Naive thymus-derived CD8-positive, alpha-beta T cell (primary cell): ENCODE measurements around the gene C8G. TPM values are rescaled to one million over a fixed set of nuclear protein-coding genes. Genes with fewer than 3 reads are reported as not detected.

Source experiments
- ATAC-seq, 2 donors: fragments of 150-1000 bp; cut with Tn5 transposase in 1 of 2; sonication (Bioruptor Pico), chemical (Tn5 transposase) in 1 of 2; 1 replicate in 1 of 2; 2 replicates in 1 of 2; pipeline ENCODE4 v1.10.0; 2021; ENCODE audit warnings: mild to moderate bottlenecking in 2 of 2, moderate library complexity in 2 of 2
- POLR2A ChIA-PET: fragments of 350-600 bp; sonication (Branson Sonifier 250); formaldehyde crosslinking; loops from one replicate; lab custom pipeline; 2021; ENCODE audit warnings: antibody characterized with exemption; lab: Charles Lee
- DNase-seq, 10 donors: peaks; one replicate each; pipeline versions ENCODE4 v3.0.0 to v3.0.0-alpha.2; 2020 to 2022
- H3K27ac Mint-ChIP-seq, 10 donors: one replicate each; pipeline ENCODE4 v1.8.0; 2020 to 2022; ENCODE audit warnings: mild to moderate bottlenecking in 10 of 10, mixed read lengths in 10 of 10, moderate library complexity in 4 of 10, inconsistent platforms in 1 of 10
- H3K27me3 Mint-ChIP-seq, 5 donors: one replicate each; pipeline ENCODE4 v1.8.0; 2021 to 2022; ENCODE audit warnings: mixed read lengths in 5 of 5
- H3K36me3 Mint-ChIP-seq, 3 donors: one replicate each; pipeline ENCODE4 v1.8.0; 2020 to 2022; ENCODE audit warnings: mixed read lengths in 3 of 3, mild to moderate bottlenecking in 2 of 3, inconsistent platforms in 1 of 3
- H3K4me1 Mint-ChIP-seq, 4 donors: one replicate each; pipeline ENCODE4 v1.8.0; 2021 to 2022; ENCODE audit warnings: mixed read lengths in 4 of 4
- H3K4me3 Mint-ChIP-seq, 10 donors: one replicate each; pipeline ENCODE4 v1.8.0; 2020 to 2022; ENCODE audit warnings: mild to moderate bottlenecking in 10 of 10, mixed read lengths in 10 of 10, moderate library complexity in 6 of 10, inconsistent platforms in 1 of 10
- H3K9me3 Mint-ChIP-seq, 9 donors: one replicate each; pipeline ENCODE4 v1.8.0; 2020 to 2022; ENCODE audit warnings: mixed read lengths in 9 of 9, mild to moderate bottlenecking in 3 of 9, inconsistent platforms in 1 of 9, moderate library complexity in 1 of 9
- polyA plus RNA-seq, 3 donors: library from polyadenylated mRNA; unstranded; fragments of 300-500 nt; fragmentation: Illumina TruSeq; gene quantifications; one replicate each; pipeline ENCODE4 v1.2.3, GENCODE V29; 2021
- total RNA-seq, 8 experiments: library from RNA in 2 of 8; stranded (reverse) in 2 of 8; gene quantifications; one replicate each; pipeline ENCODE4 v1.2.3 and lab custom pipeline; 2021 to 2026

The C8G gene
- total and polyA plus RNA-seq, 5 experiments from 2014 or later = 0.99 to 1.6 TPM; not detected in 3

DNA sequence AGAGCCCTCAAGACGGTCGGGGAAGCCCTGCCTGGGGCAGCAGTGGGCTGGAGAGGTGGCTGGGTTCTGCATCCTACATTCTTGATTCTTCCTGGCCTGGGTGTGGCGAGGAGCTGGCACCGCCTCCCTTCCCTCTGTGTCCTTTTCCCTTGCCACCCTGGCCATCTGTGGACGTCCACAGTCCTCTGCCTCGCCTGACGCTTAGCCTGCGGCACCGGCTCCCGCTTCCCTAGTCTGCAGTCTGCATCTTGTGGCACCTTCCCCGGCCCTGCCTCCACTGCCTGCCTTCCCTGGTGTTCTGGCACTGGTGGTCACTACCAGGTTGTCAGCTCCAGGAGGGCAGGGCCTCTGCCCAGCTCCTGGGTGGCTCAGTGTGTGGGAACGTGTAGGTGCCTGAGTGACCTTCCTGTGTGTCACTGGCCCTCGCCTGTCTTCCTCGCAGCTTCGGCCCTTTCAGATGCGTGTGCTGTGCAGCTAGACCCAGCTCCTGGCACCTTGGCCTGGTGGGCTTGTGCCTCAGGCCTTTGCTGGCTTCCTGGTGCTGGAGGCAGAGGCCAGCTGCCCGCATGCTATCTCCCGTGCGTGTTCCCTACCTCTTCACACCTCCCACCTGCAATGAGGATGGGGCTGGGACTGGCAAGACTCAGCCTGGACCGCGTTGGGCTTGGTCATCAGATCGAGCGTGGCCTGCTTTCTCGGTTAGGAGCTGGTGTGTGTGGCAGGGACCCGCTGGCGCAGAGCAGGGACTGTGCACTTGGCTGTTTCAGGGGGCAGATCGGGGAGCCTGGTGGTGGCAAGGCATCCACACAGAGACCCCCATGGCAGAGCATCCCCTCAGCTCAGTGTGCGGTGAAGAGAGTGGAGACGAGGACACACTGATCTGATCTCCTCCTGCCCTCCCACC, 37.8 kb upstream of the C8G start:
- Mint-ChIP-seq H3K4me3 (no peak overlapping the region), H3K36me3 (peaks cover 0 to 57% (median 0%) of the 10 kb centered on the region in 3 donors), H3K4me1 (peaks cover 2 to 23% (median 10%) of the 10 kb centered on the region in 4 donors), H3K27ac (peak overlapping the region in 4 of 10 donors; percentile 16 to 82 (median 37)), H3K27me3 (no peaks in the 10 kb centered on the region), H3K9me3 (no peaks in the 10 kb centered on the region)
- POLR2A ChIA-PET = no interaction called here
- ATAC-seq = no peak
- no peak for DNase-seq

DNA sequence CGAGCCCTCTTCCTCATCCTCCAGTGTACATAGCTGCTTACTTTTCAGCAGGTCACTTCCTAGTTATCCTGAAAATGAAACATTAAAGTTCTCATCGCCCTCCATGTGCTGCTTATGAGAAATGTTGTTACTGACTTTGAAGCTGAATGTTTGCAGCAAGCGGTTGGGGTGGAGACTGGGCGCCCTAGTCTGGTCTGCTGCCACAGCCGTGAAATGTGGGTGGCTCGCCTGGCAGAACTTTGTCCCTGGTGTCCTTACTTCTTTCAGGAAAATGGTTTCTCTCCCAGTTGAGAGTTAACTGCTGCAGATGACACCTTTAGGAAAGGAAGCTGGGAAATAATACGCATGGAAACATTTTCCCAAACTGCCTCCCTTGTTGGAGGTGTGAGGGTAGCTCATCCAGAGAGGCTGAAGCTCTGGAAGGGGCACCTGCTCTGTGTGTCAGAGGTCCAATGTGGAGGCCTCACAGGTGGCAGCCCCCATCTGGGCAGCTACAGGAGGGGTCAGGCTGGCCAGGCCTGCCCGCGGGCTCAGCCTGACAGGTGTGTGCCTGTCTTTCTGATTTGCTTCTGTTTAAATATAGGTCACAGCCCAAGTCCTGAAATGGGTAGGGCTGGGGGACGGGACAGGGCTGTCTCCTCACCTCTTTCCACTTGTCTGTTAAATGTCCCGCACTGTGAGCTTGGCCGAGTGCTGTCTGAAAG, 34.7 kb upstream of the C8G start:
- Mint-ChIP-seq H3K36me3 (peaks cover 0 to 59% (median 0%) of the 10 kb centered on the region in 3 donors), H3K4me1 (peaks cover 0 to 5% (median 3%) of the 10 kb centered on the region in 4 donors), H3K27ac (peak overlapping the region in 1 of 10 donors; percentile 12), H3K4me3 (no peak overlapping the region), H3K27me3 (no peaks in the 10 kb centered on the region), H3K9me3 (no peaks in the 10 kb centered on the region)
- DNase-seq (no peak), ATAC-seq (no peak)
- POLR2A ChIA-PET = interaction anchor here (0.6 kb wide), 2 partner anchors 28 to 92 kb away, joined by 3 read pairs; no protein-coding TSS in a partner anchor

DNA sequence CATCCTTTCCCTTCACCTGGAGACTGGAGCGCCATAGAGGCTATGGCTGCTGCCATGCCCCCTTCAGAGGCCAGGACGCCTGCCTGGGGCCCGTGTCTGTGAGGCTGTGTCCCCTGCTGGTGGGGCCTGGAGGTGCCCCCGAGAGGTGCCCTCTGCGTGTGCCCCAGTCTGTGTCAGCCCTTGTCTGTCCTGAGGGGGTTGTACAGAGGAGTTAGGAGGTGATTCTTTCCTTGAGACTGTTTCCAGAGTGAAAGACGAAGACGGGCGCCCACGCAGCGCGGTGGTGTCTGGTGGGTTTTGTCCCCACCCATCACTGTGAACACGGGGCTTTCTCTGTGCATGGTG, 34.2 kb upstream of the C8G start:
- H3K27ac Mint-ChIP-seq = no peak overlapping the region
- H3K4me1 Mint-ChIP-seq = peaks cover 0 to 5% (median 2%) of the 10 kb centered on the region in 4 donors
- no peaks in the 10 kb centered on the region for H3K9me3 Mint-ChIP-seq
- DNase-seq = no peak
- no peak overlapping the region for H3K4me3 Mint-ChIP-seq
- POLR2A ChIA-PET = interaction anchor here (0.6 kb wide), 1 partner anchor 28 kb away, joined by 3 read pairs; no protein-coding TSS in a partner anchor
- H3K27me3 Mint-ChIP-seq = no peaks in the 10 kb centered on the region
- H3K36me3 Mint-ChIP-seq = peaks cover 0 to 61% (median 0%) of the 10 kb centered on the region in 3 donors
- peak; percentile 36 to 57 for ATAC-seq

DNA sequence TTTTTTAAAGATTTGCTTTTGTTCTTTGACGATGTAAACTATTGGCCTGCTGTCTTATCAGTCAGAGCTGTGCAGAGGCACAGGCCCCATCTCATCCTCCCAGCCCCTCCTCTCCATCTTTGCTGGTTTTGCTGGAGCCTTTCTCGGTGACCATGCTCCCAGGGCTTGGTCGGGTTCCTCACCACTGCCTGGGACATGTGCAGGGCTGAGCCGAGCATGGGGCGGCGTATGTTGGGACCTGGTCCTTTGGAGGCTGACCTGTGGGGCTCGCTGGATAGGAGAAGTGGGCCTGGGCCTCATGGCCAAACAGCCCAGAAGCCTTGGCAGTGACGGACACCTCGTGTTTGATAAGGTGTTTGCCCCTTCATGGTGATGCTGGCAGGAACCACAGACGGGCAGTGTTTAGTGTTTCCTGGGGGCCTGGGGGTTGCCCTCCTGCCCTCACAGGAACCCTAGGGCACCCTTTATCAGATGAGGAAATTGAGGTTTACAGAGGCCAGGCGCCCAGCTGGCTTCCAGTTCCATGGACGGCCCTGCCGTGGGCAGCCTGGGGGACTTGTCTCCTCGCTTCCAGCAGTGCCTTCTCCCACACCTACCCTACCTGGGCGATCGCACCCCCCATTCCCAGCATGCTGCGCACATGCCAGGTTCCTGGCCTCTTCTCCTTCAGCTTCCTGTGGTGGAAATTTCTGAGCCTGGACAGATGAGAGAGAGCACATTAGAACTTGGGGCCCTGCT, 31.2 kb upstream of the C8G start:
- POLR2A ChIA-PET = no interaction called here
- peak overlapping the region in 1 of 10 donors; percentile 24 for H3K27ac Mint-ChIP-seq
- no peaks in the 10 kb centered on the region for H3K27me3 Mint-ChIP-seq
- H3K9me3 Mint-ChIP-seq = no peaks in the 10 kb centered on the region
- peaks cover 0 to 63% (median 0%) of the 10 kb centered on the region in 3 donors for H3K36me3 Mint-ChIP-seq
- ATAC-seq (no peak), DNase-seq (no peak)
- peaks cover 0 to 6% (median 3%) of the 10 kb centered on the region in 4 donors for H3K4me1 Mint-ChIP-seq
- H3K4me3 Mint-ChIP-seq = no peak overlapping the region

DNA sequence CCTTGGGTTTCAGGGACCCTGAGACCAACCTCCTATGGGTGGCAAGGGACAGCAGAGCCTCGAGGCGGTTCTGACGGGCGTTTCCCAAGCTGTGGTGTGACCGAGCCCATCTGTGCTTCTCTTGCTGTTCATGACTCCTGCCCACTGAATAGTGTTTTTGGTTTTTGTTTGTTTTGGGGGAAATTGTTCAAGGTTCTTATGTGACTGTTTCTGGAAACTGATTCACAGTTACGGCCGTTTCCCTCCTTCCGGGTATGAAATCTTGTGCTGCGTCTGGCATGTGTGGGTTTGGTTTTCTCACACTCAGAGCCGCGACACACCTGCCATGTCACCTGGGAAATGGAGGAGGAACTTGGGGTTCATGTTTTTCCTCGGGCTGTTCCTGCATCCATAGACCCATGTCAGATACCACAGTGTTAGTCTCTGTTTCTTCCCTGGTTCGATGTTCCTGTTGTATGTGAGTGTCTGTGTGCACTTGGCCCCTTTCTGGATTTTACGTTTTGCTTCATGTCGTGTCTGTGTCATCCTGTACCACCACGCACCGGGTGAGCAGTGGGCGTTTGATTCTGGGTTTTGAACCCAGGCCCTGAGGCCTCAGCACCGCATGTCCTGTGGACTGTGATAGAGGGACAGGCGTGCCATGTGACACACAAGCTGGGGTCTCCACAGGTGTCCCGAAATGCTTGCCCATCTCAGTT, 29.3 kb upstream of the C8G start:
- H3K9me3 Mint-ChIP-seq = no peaks in the 10 kb centered on the region
- ATAC-seq (no peak), DNase-seq (no peak)
- peaks cover 0 to 66% (median 6%) of the 10 kb centered on the region in 3 donors for H3K36me3 Mint-ChIP-seq
- H3K4me3 Mint-ChIP-seq = no peak overlapping the region
- H3K27ac Mint-ChIP-seq = no peak overlapping the region
- no peaks in the 10 kb centered on the region for H3K27me3 Mint-ChIP-seq
- POLR2A ChIA-PET = no interaction called here
- H3K4me1 Mint-ChIP-seq = peaks cover 0 to 6% (median 3%) of the 10 kb centered on the region in 4 donors

DNA sequence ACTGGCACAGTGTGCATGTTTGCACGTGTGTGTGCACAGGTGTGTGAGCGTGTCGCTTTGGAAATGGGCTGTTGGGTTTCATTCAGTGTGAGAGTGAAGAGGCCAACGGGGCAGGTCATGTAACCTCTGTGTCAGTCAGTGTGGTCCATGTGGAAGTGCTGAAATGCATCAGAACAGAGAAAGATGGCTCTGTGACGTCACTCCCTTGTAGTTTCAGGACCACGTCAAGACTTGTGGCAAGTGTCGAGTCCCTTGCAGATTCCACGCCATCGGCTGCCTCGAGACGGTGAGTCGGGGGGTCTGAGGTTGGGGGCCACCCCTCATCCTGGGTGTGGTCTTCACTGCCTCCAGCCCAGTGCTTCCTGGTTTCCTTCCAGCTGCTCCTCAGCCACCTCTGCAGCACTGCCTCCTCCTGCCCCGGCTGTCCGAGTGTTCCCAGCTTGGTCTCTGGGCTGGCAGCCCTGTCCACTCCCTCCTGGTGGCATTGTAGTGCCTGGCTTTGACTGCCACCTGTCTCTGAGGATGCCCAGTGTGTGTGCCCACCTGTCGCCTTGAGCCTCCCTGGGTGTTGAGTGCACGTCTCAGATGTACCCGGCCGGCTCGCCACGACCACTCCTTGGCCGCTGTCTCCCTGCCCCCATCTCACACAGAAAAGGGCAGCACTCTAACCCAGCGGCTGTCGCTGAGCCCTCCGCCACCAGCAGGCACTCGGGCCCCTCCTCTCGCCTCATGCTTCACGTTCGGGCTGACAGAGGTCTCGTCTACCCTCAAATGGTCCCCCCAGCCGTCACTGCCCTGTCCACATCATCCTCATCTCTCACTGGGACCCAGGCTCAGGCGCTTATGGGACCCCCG, 28.5 kb upstream of the C8G start:
- Mint-ChIP-seq H3K36me3 (peaks cover 0 to 61% (median 6%) of the 10 kb centered on the region in 3 donors), H3K27ac (peak overlapping the region in 1 of 10 donors; percentile 52), H3K9me3 (no peaks in the 10 kb centered on the region), H3K27me3 (no peaks in the 10 kb centered on the region), H3K4me3 (no peak overlapping the region), H3K4me1 (peaks cover 0 to 6% (median 3%) of the 10 kb centered on the region in 4 donors)
- no peak for DNase-seq
- no peak for ATAC-seq
- POLR2A ChIA-PET = interaction anchor here (0.5 to 1.1 kb wide), 3 partner anchors 12 to 14 kb away, joined by 3 read pairs; no protein-coding TSS in a partner anchor

DNA sequence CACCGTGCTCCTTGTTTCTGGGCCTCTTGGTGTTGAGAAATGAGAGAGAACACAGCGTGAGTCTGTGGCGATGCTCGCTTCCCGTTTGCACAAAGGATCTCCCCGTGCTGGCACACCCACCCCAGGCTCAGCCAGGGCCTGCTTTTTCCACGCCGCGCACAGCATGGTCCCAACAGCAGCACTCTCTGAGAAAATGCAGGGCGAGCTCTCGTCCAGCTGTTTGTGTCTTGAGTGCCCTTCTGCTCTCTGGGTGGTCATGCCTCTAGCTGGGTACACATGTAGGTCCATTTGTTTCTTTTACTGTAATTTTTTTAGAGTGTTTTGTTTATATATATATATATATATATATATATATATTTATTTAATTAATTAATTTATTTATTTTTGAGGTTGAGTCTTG, 27.1 kb upstream of the C8G start:
- Mint-ChIP-seq H3K36me3 (peaks cover 0 to 59% (median 6%) of the 10 kb centered on the region in 3 donors), H3K9me3 (no peaks in the 10 kb centered on the region), H3K27me3 (no peaks in the 10 kb centered on the region), H3K4me1 (peaks cover 0 to 6% (median 3%) of the 10 kb centered on the region in 4 donors), H3K4me3 (no peak overlapping the region), H3K27ac (no peak overlapping the region)
- POLR2A ChIA-PET = no interaction called here
- DNase-seq (no peak), ATAC-seq (no peak)

DNA sequence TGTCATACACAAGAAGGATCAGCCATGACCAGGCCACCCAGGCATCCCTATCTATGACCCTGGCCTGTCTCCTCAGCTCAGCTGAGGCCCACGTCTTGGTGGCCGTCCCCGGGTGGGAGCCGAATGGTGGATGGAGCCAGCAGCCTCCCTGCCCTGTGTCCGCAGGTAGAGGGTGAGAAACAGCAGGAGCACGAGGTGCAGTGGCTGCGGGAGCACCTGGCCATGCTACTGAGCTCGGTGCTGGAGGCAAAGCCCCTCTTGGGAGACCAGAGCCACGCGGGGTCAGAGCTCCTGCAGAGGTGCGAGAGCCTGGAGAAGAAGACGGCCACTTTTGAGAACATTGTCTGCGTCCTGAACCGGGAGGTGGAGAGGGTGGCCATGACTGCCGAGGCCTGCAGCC, 25.0 kb upstream of the C8G start:
- no peak for ATAC-seq

DNA sequence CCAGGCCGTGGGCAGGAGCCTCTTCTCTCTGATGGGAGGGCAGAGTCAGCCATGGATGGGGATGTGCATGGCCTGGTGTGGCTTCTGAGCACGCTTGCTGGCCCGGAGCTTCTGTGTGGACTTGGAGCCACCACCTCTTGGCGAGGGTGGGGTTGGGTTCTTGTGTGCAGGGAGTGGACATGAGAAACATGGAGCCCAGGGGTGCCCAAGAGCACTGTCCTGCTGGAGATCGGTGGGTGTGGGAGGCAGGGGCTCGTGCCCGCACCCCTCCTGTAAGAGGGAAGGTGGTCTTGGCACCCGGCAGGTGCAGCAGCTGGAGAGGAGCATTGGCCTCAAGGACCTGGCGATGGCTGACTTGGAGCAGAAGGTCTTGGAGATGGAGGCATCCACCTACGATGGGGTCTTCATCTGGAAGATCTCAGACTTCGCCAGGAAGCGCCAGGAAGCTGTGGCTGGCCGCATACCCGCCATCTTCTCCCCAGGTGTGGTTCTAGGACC, 24.3 kb upstream of the C8G start:
- ATAC-seq (no peak), DNase-seq (no peak)
- Mint-ChIP-seq H3K4me3 (no peak overlapping the region), H3K27me3 (no peaks in the 10 kb centered on the region), H3K36me3 (peaks cover 0 to 58% (median 6%) of the 10 kb centered on the region in 3 donors), H3K4me1 (peaks cover 0 to 6% (median 4%) of the 10 kb centered on the region in 4 donors), H3K27ac (no peak overlapping the region), H3K9me3 (no peaks in the 10 kb centered on the region)
- POLR2A ChIA-PET = interaction anchor here (0.6 kb wide), 1 partner anchor 104 kb away, joined by 4 read pairs; no protein-coding TSS in a partner anchor

More for the DNA sequence above, 25.0 kb upstream of the C8G start:
- H3K27ac Mint-ChIP-seq = no peak overlapping the region
- POLR2A ChIA-PET = no interaction called here
- peaks cover 0 to 6% (median 4%) of the 10 kb centered on the region in 4 donors for H3K4me1 Mint-ChIP-seq
- no peak for DNase-seq
- no peaks in the 10 kb centered on the region for H3K9me3 Mint-ChIP-seq
- peaks cover 0 to 61% (median 6%) of the 10 kb centered on the region in 3 donors for H3K36me3 Mint-ChIP-seq
- H3K4me3 Mint-ChIP-seq = no peak overlapping the region
- H3K27me3 Mint-ChIP-seq = no peaks in the 10 kb centered on the region

DNA sequence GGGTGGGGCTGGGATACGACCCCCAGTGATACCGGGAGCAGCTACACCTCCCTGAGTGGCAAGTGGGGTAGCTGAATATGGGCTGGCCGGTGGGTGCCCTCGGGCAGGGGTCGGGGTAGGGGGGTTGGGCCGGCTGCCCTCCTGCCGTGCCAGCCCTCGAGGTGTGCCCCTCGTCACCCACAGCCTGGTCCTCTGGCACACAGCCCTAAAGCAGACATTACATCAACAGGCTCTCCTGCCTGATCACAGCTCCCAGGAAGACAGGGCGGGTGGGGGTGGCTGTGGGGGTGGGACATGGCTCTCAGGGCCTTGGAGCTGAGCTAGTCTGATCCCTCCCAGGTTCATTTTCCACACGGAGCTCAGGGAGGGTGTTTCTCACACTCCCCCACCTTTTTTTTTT, 23.7 kb upstream of the C8G start:
- DNase-seq = no peak
- H3K36me3 Mint-ChIP-seq = peaks cover 0 to 53% (median 6%) of the 10 kb centered on the region in 3 donors
- peaks cover 0 to 6% (median 2%) of the 10 kb centered on the region in 4 donors for H3K4me1 Mint-ChIP-seq
- H3K27ac Mint-ChIP-seq = no peak overlapping the region
- POLR2A ChIA-PET = interaction anchor here (0.6 kb wide), 1 partner anchor 105 kb away, joined by 4 read pairs; no protein-coding TSS in a partner anchor
- no peak for ATAC-seq
- H3K9me3 Mint-ChIP-seq = no peaks in the 10 kb centered on the region
- H3K4me3 Mint-ChIP-seq = no peak overlapping the region
- H3K27me3 Mint-ChIP-seq = no peaks in the 10 kb centered on the region

DNA sequence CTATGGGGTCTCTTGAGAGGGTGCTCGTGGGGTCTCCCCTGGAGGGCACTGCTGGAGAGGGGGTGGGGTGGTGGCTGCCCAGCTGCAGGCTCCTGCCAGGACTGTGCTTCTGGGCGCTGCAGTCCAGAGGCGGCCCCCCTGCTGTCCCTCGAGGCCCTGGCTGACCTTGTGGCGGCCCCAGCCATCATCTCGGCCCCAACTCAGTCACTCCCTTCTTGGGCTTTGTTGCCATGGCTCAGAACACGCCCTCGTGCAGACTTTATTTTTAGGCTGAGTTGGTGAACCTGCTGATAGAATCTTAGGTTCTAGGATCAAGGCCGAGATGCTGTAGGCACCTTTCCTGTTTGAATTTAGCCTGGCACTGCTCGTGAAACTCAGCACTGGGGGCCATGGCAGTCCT, 23.3 kb upstream of the C8G start:
- peaks cover 0 to 51% (median 6%) of the 10 kb centered on the region in 3 donors for H3K36me3 Mint-ChIP-seq
- H3K4me3 Mint-ChIP-seq = no peak overlapping the region
- DNase-seq = no peak
- no peaks in the 10 kb centered on the region for H3K9me3 Mint-ChIP-seq
- H3K27me3 Mint-ChIP-seq = no peaks in the 10 kb centered on the region
- H3K27ac Mint-ChIP-seq = no peak overlapping the region
- peaks cover 0 to 6% (median 2%) of the 10 kb centered on the region in 4 donors for H3K4me1 Mint-ChIP-seq
- POLR2A ChIA-PET = no interaction called here
- ATAC-seq = no peak
